Measurements from ENCODE around the gene ATP12A.

ATP12A gene

GRCh38 chr13:24680258-24680920 is at the start of gene ATP12A:
Gene ATP12A, plus strand, starts transcription at chr13:24680408. Its CDS starts 336 bp downstream, at chr13:24680744.
- DNase-seq: peak; percentile 24

DNA sequence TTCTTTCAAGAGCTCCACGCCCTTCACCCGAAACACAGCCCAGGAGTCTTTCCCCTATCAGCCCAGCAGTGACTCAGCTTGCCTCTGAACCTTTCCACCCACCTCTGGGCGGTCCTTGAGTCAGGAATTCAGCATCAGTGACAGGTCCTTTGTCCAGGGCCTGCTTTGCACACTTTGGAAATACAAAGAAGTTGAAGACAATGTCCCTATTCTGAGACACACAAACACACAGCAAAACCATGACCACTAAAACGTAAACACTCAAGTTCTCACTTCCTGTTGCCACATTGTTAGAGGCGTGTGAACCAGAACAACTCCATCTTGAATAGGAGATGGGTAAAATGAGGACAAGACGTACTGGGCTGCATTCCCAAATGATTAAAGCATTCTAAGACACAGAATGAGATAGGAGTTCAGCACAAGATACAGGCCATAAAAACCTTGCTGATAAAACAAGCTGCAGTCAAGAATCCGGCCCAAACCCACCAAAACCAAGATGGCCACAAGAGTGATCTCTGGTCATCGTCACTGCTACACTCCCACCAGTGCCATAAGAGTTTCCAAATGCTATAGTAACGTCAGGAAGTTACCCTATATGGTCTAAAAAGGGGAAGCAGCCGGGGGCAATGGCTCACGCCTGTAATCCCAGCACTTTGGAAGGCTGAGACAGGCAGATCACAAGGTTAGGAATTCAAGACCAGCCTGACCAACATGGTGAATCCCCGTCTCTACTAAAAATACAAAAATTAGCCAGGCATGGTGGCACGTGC is 49.2 kb upstream of the ATP12A start:
- no peak for DNase-seq

- DNase-seq: no peak
These were observed 48.3 kb upstream of the ATP12A start for GRCh38 chr13:24631922-24632321.

- no peak for DNase-seq
These were observed 47.7 kb upstream of the ATP12A start for GRCh38 chr13:24632382-24633121.

DNA sequence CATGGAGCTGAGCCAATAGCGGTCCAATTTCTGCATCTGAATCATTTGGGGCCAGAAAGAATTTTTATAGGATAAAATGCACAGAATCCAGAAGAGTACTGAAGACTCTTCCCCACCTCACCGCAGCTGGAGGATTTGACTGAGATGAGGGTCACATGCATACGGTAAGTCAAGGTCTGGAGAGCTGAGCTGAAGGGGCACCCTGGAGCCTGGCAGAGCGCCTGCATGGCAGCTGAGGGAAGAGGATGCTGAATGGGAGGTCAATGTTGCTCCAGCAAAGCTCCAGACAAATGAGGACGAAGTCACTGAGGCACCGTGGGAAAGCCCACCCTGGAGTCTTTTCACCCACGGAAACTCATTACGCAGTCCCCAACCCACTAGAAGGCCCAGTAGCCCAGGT is 43.4 kb upstream of the ATP12A start:
- DNase-seq: no peak

DNA sequence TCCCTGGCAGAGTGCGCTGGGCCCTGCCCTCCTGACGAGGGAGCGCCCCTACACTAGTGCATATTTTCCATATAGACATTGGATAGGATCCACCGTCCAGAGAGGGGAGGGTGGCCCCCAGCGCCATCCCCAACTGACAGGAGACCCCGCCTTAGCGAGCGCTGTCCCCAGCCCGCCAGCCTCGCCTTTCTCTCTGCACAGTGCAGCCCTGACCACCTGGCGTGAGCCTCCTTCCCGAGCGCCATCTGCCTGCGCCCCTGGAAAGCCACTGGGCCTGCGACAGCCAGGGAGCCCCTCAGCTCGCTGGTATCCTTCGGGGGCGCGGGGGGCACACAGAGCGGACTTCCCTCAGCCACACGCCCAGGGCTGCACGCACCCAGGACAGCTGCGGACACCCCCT is 42.1 kb upstream of the ATP12A start:
- no peak for DNase-seq

GRCh38 chr13:24640752-24641151 is 39.5 kb upstream of the ATP12A start:
- no peak for DNase-seq

DNA sequence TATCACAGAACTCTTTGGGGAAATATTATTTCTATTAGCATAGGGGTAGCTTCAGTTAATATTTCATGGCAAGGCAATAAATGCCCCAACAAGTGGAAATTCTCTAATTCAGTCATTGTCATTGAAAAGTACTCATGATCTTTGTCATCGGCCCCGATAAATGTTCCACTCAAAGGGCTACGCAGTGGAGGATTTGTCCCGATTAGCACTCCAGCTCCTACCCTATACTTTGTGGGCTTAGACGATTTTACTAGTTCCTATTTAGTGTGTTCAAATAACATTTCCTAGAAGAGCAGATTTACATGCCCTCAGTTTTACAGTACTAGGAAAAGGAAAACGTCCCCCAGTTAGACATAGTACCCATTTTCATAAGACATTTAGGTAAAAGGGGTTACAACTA is 38.0 kb upstream of the ATP12A start:
- no peak for DNase-seq

DNA sequence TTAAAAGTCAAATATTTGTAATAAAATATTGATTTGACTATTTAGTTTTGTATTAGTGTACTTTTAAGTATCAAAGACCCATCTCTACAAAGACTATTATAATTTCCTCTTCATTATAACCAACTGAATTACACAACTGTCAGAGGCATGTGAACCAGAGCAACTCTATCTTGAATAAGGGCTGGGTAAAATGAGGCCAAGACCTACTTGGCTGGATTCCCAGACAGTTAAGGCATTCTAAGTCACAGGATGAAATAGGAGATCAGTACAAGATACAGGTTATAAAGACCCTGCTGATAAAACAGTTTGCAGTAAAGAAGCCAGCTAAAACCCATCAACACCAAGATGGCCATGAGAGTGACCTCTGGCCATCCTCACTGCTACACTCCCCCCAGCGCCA is 36.2 kb upstream of the ATP12A start:
- no peak for DNase-seq

DNA sequence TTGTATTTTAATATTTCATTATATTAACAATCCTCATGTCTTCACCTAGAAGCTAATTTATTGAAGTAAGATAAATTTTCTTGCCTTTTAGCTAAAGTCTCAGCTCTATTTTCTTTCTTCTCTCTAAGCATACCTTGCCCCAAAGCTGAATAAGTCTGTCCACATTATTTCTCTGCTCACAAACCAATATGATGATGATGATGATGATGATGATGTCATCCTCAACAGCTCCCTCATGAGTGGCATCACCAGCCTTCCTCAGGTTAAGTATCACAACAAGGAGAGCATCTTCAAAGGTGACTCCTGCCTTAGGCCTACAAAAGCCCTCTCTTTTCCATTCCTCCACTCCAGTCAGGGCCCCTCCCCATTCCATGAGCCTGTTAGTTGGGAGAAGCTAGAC is 31.9 kb upstream of the ATP12A start:
- DNase-seq: no peak

DNA sequence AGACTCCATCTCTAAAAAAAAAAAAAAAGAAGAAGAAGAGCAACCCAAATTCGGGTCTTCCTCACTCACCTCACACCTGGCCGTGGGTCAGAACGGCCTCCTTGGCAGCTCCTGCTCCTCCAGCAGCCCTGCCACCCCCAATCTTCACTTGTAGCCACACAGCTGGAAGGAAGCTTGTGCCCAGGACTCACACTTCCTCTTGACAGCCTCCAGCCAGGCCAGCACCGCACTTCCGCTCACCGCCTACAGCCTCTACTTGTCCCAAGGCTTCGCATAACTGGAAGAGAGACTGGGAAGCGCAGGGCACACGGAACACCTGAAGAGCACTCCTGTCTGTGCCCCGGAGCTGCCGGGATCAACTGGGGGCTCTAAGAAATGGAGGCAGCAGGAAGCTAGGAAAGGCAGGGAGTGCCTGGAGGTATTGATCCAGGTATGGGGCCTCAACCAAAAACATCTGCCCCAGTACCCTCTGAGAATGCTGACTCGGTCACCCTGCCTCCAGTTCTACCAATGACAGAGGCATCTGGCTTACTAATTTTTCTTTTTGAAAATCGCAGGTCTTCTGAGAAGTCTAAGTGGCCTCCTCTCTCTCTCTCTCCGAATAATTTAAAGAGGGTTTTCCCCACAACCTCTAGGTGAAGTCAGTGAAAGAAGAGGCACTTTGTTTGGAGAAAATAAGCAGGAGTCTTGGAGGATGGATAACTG is 31.1 kb upstream of the ATP12A start:
- no peak for DNase-seq

DNA sequence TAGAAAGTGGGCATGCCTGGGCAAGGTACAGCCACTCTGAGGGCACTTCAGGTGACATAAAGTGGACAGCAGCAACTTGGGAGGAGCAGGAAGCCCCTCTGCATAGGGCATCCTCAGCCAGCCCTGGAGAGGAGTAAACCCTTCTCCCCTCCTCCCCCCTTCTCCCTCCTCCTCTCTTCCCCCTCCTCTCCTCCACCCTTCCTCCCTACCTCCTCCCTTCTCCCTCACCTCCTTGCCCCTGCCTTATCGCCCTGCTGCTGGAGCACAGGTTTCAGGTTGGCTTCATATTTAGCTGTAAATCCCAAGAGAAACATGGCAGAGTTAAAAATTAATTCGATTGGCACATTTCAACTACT is 30.5 kb upstream of the ATP12A start:
- DNase-seq: no peak

DNA sequence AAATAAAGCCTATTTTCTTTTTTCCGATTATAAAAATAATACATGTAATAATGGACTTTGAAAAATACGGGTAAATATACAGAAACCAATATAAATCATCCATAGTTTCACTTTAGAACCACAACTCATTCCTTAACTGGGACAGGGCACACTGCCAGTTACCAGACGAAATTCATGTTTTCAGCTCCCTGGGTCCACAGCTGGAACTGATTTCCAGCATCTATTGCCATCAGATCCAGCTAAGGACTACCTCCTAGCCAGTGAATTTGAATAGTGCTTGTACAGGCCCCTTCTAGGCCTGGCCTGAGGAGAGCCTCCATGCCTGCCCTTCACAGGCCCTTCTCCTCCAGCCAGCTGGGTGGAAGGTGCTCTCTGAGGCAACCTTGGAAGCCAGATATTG is 30.0 kb upstream of the ATP12A start:
- no peak for DNase-seq

DNA sequence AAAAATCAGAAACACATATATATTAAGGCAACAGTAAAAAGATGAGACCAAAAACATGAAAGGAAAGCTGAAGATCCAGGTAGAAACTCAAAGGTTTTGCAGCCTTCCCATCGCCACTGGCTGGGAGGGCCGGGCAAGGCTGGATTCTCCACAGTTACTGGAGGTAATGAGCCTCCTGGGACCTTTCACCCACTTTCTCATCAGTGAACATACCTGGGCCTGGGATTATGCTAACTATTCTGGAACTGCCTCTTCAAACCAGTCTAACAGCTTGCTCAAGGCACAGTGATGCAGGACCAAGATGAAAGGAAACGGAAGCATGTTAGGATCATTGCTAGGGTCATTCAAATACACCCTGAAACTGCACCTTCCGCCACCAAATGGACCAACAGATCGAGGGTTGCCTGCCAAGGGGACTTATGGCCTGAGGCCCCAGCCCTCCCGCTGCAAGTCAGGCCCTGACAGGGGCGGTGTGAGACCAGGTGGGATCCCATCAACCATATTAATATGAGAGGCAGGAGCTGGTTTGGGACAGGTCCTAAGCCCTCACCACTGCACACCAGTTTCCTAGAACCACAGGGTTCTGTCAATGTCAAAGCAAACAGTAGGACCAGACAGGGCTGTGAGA is 28.4 kb upstream of the ATP12A start:
- DNase-seq: no peak

DNA sequence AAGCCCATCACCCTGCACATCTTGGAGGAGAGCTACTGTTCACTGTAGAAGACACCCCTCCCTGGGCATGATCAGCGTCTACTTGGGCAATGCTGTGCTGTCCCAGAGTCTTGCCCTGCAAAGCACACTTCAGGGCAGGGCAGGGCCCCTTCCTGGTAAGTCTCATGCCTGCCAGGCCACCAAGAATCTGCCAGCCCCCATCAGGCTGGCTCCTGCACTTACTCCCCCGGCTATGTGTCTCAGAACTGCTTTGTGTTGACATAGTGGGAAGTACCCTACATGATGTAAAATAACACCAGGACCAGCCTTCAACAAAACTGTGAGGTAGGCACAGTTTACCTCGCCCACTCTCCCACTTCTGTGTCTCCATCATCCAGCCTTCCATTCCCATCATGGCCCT is 27.8 kb upstream of the ATP12A start:
- DNase-seq: no peak

GRCh38 chr13:24654741-24655140 is 25.5 kb upstream of the ATP12A start:
- no peak for DNase-seq

DNA sequence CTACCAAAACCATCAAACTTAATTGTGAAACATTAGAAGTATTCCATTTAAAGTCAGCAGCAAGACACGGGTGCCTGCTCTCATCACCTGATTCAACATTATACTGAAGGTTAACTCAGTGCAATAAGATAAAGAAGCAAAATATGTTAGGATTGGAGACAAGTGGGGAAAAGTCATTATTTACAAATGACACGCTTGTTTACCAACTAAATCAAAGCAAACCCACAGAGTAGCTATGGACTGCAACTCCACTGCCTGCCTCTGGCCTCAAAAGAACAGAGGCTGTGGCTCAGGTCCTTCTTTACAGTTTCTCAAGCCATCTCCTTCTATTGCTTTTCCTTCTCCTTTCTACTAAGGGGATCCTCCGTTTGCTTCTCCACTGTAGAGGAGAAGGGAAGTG is 21.0 kb upstream of the ATP12A start:
- no peak for DNase-seq

DNA sequence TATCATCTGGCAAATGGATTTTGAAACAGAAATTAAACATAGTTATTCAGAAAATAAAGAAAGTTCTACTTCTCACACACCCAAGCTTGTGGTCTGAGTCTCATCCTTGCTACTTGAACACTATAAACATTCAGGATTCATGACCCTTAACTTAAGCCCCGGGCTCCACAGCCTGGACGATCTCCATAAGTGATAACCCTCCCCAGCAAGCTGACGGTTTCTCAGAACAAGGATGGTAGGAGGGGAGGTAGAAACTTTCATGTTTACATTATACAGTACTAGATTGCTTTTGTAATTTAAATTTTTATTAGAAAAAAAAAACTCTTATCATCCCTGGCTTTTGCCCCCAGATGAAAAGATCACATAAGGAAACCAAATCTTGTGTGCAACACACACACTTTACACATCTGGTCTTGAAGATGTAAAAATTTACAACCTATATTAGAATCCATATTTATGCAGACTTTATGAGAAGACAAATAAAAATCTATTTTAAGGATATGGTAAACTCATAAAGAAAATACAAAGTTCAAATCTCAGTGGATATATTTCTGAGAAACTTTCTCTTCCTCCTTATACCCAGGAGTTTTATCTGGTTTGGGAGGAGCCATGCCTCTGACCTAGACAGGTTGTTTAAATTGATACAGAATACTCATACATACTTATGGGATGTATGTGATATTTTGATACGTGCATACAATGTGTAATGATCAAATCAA is 20.0 kb upstream of the ATP12A start:
- DNase-seq: no peak

- no peak for DNase-seq
These were observed 18.5 kb upstream of the ATP12A start for GRCh38 chr13:24661713-24662112.

GRCh38 chr13:24662195-24663088 is 17.8 kb upstream of the ATP12A start:
- no peak for DNase-seq

- no peak for DNase-seq
These were observed 17.2 kb upstream of the ATP12A start for GRCh38 chr13:24663089-24663395.

Data from stimulated activated CD4-positive, alpha-beta T cell treated with anti-CD3 and anti-CD28 coated beads, Interleukin-1b, Interleukin-23, amount 100 ng/mL, for 48 hours (primary cell).